GM23338 (cell line): ENCODE data around the gene CARF. TPM values are rescaled to one million over a fixed set of nuclear protein-coding genes. Genes with fewer than 3 reads are reported as not detected.

Experiments
- ATAC-seq: fragments of 200-7000 bp; cut with Tn5 transposase; 3 replicates; pipeline ENCODE4 v1.9.1; 2020
- DNase-seq: peaks from one replicate; pipeline ENCODE4 v3.0.0-alpha.2; 2015; ENCODE audit warnings: low spot score
- H2AFZ ChIP-seq: fragments of 200-600 bp; sonication (generic); 2 replicates; pipeline ENCODE4 v1.8.0; 2016; ENCODE audit warnings: antibody characterized with exemption, mild to moderate bottlenecking, moderate library complexity
- H3F3A ChIP-seq: fragments of 200-600 bp; sonication (generic); replicated peaks from 2 replicates; pipeline ENCODE4 v1.8.0; 2017; ENCODE audit warnings: antibody characterized with exemption, mixed run types, low read depth
- H3K27ac ChIP-seq: fragments of 200-600 bp; sonication (generic); 2 replicates; pipeline ENCODE4 v1.6.1; 2016; ENCODE audit warnings: low read depth
- H3K27me3 ChIP-seq: fragments of 200-600 bp; sonication (generic); 2 replicates; pipeline ENCODE4 v1.8.0; 2016; ENCODE audit warnings: mild to moderate bottlenecking, mixed run types, moderate library complexity; ENCODE audit not compliant: insufficient read depth
- H3K36me3 ChIP-seq: fragments of 200-600 bp; sonication (generic); 2 replicates; pipeline ENCODE4 v1.8.0; 2016; ENCODE audit warnings: mild to moderate bottlenecking; ENCODE audit not compliant: insufficient read depth
- H3K4me1 ChIP-seq: fragments of 200-600 bp; sonication (generic); 2 replicates; pipeline ENCODE4 v1.8.0; 2016; ENCODE audit warnings: mild to moderate bottlenecking, moderate library complexity; ENCODE audit not compliant: insufficient read depth
- H3K4me2 ChIP-seq: fragments of 200-600 bp; sonication (generic); 2 replicates; pipeline ENCODE4 v1.7.1; 2017; ENCODE audit warnings: mixed run types
- H3K4me3 ChIP-seq: fragments of 200-600 bp; sonication (generic); 2 replicates; pipeline ENCODE4 v1.6.1; 2016; ENCODE audit warnings: mixed run types
- H3K79me2 ChIP-seq: fragments of 200-600 bp; sonication (generic); replicated peaks from 2 replicates; pipeline ENCODE4 v1.8.0; 2017; ENCODE audit warnings: mild to moderate bottlenecking; ENCODE audit not compliant: insufficient read depth
- H3K9me2 ChIP-seq: fragments of 200-600 bp; sonication (generic); 2 replicates; pipeline ENCODE4 v1.8.0; 2017; ENCODE audit not compliant: insufficient read depth
- H4K20me1 ChIP-seq: fragments of 200-600 bp; sonication (generic); replicated peaks from 2 replicates; pipeline ENCODE4 v1.8.0; 2017; ENCODE audit warnings: mild to moderate bottlenecking; ENCODE audit not compliant: insufficient read depth
- H3K27ac Mint-ChIP-seq: 2 replicates; pipeline ENCODE4 v1.8.0; 2020; ENCODE audit warnings: inconsistent platforms, mild to moderate bottlenecking, moderate library complexity, mixed read lengths
- H3K27me3 Mint-ChIP-seq: 3 replicates; pipeline ENCODE4 v1.8.0; 2022; ENCODE audit warnings: low read depth, mild to moderate bottlenecking, moderate library complexity, mixed read lengths, inconsistent platforms; ENCODE audit not compliant: insufficient read depth, poor library complexity
- H3K36me3 Mint-ChIP-seq: 3 replicates; pipeline ENCODE4 v1.8.0; 2021; ENCODE audit warnings: low read depth, mild to moderate bottlenecking, inconsistent platforms, moderate library complexity, mixed read lengths
- H3K4me1 Mint-ChIP-seq: 3 replicates; pipeline ENCODE4 v1.8.0; 2020; ENCODE audit warnings: mild to moderate bottlenecking, inconsistent platforms, mixed read lengths
- H3K4me3 Mint-ChIP-seq: 3 replicates; pipeline ENCODE4 v1.8.0; 2021; ENCODE audit warnings: moderate library complexity, mild to moderate bottlenecking, inconsistent platforms, mixed read lengths
- H3K9me3 Mint-ChIP-seq: 3 replicates; pipeline ENCODE4 v1.8.0; 2020; ENCODE audit warnings: moderate library complexity, mild to moderate bottlenecking, inconsistent platforms, mixed read lengths
- CREB1 ChIP-seq: fragments of 250-450 bp; sonication (Bioruptor Pico); IDR thresholded peaks from 2 replicates; pipeline ENCODE4 v1.5.0; 2020; ENCODE audit warnings: low read depth, mild to moderate bottlenecking, moderate library complexity
- EZH2 ChIP-seq: fragments of 200-600 bp; sonication (generic); IDR thresholded peaks from one replicate; pipeline ENCODE4 v1.8.0; 2017; ENCODE audit warnings: antibody characterized with exemption, mild to moderate bottlenecking, low read depth; ENCODE audit not compliant: unreplicated experiment
- EZH2phosphoT487 ChIP-seq: fragments of 200-600 bp; sonication (generic); IDR thresholded peaks from one replicate; pipeline ENCODE4 v1.8.1; 2018; ENCODE audit warnings: antibody characterized with exemption; ENCODE audit not compliant: unreplicated experiment
- JUNB ChIP-seq: IDR thresholded peaks from one replicate; pipeline ENCODE4 v1.6.1; 2016; ENCODE audit warnings: antibody characterized with exemption; ENCODE audit not compliant: unreplicated experiment
- NANOG ChIP-seq: IDR thresholded peaks from 2 replicates; pipeline ENCODE4 v1.6.1; 2016; ENCODE audit warnings: antibody characterized with exemption, borderline replicate concordance
- POLR2AphosphoS5 ChIP-seq: IDR thresholded peaks from 2 replicates; pipeline ENCODE4 v1.6.1; 2016; ENCODE audit warnings: antibody characterized with exemption, low read depth
- STAT1 ChIP-seq: IDR thresholded peaks from one replicate; pipeline ENCODE4 v1.6.1; 2016; ENCODE audit warnings: antibody characterized with exemption; ENCODE audit not compliant: unreplicated experiment
- ZNF114 ChIP-seq: fragments of 250-450 bp; sonication (Bioruptor Pico); IDR thresholded peaks from 2 replicates; pipeline ENCODE4 v1.5.0; 2020; ENCODE audit warnings: mild to moderate bottlenecking, moderate library complexity
- ZNF331 ChIP-seq: fragments of 250-450 bp; sonication (Bioruptor Pico); IDR thresholded peaks from 2 replicates; pipeline ENCODE4 v1.5.0; 2020; ENCODE audit warnings: low read depth, mild to moderate bottlenecking, moderate library complexity
- polyA plus RNA-seq: library from polyadenylated mRNA; unstranded; fragments of >200 nt; fragmentation: Nextera tagmentation; extraction: Ambion mirVana; gene quantifications from 2 replicates; pipeline ENCODE4 v1.2.1, GENCODE V29; 2016
- total RNA-seq: library from RNA; depleted of rRNA; stranded (reverse); fragments of >200 nt; shearing (Covaris generic); gene quantifications from 2 replicates; pipeline ENCODE4 v1.2.3, GENCODE V29; 2014
- TF ChIP-seq, protein P1 (sequence below): fragments of 250-450 bp; sonication (Bioruptor Pico); IDR thresholded peaks from 2 replicates; pipeline ENCODE4 v1.5.0; 2020; ENCODE audit warnings: mild to moderate bottlenecking, moderate library complexity
- TF ChIP-seq, protein P2 (sequence below): IDR thresholded peaks from 2 replicates; pipeline ENCODE4 v1.6.1; 2016; ENCODE audit warnings: antibody characterized with exemption
- TF ChIP-seq, protein P3 (sequence below), 2 experiments: fragments of 200-600 bp in 1 of 2; sonication (generic) in 1 of 2; conservative IDR thresholded peaks; 2 replicates each; pipeline versions ENCODE4 v1.5.1 to v1.6.1; 2016 to 2017; ENCODE audit warnings: antibody characterized with exemption in 2 of 2, low read depth in 2 of 2, mild to moderate bottlenecking in 2 of 2, moderate library complexity in 1 of 2
- TF ChIP-seq, protein P4 (sequence below): IDR thresholded peaks from one replicate; pipeline ENCODE4 v1.6.1; 2018; ENCODE audit warnings: antibody characterized with exemption; ENCODE audit not compliant: unreplicated experiment

The CARF gene
- total and polyA plus RNA-seq, 2 experiments from 2014 or later, result 1.7 to 3.3 TPM

DNA sequence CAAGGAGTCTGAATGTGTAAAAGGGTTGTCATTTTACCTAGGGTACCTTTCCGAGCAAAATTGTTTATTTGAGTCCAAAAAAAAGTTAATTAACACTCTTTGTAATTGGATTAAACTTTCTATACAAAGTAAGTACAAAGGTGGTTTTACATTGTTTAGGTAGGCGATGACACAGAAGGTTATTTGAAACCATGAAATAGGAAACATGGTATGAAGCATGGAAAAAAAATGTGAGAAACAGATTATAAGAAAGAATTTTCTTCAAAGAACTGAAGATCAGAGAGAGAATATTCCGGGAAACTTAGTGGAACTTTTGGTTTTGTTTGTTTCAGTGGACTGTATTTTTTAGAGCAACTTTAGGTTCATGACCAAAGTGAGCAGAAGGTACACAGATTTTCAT, 32.7 kb downstream of the CARF start:
- Histone ChIP-seq H3K4me2 (no peak overlapping the region), H2AFZ (no peak overlapping the region), H3K4me3 (no peak overlapping the region), H3K4me1 (no peaks in the 10 kb centered on the region), H3K9me2 (no peaks in the 10 kb centered on the region), H3K36me3 (peaks cover 3% of the 10 kb centered on the region; the same call in 1 of the 2 replicates), H3K79me2 (no peaks in the 10 kb centered on the region), H4K20me1 (no peaks in the 10 kb centered on the region), H3K27ac (no peak overlapping the region), H3F3A (no peaks in the 10 kb centered on the region), H3K27me3 (no peaks in the 10 kb centered on the region)
- Mint-ChIP-seq H3K27me3 (peaks cover 2% of the 10 kb centered on the region), H3K9me3 (peaks cover 35% of the 10 kb centered on the region), H3K36me3 (peaks cover 40% of the 10 kb centered on the region), H3K4me1 (peaks cover 5% of the 10 kb centered on the region; the same call in 2 of the 3 replicates), H3K4me3 (no peak overlapping the region), H3K27ac (no peak overlapping the region)
- DNase-seq, result no peak
- TF ChIP-seq EZH2phosphoT487, result no peak
- TF ChIP-seq NANOG, result no peak
- TF ChIP-seq JUNB, result no peak
- TF ChIP-seq, protein P1, sequence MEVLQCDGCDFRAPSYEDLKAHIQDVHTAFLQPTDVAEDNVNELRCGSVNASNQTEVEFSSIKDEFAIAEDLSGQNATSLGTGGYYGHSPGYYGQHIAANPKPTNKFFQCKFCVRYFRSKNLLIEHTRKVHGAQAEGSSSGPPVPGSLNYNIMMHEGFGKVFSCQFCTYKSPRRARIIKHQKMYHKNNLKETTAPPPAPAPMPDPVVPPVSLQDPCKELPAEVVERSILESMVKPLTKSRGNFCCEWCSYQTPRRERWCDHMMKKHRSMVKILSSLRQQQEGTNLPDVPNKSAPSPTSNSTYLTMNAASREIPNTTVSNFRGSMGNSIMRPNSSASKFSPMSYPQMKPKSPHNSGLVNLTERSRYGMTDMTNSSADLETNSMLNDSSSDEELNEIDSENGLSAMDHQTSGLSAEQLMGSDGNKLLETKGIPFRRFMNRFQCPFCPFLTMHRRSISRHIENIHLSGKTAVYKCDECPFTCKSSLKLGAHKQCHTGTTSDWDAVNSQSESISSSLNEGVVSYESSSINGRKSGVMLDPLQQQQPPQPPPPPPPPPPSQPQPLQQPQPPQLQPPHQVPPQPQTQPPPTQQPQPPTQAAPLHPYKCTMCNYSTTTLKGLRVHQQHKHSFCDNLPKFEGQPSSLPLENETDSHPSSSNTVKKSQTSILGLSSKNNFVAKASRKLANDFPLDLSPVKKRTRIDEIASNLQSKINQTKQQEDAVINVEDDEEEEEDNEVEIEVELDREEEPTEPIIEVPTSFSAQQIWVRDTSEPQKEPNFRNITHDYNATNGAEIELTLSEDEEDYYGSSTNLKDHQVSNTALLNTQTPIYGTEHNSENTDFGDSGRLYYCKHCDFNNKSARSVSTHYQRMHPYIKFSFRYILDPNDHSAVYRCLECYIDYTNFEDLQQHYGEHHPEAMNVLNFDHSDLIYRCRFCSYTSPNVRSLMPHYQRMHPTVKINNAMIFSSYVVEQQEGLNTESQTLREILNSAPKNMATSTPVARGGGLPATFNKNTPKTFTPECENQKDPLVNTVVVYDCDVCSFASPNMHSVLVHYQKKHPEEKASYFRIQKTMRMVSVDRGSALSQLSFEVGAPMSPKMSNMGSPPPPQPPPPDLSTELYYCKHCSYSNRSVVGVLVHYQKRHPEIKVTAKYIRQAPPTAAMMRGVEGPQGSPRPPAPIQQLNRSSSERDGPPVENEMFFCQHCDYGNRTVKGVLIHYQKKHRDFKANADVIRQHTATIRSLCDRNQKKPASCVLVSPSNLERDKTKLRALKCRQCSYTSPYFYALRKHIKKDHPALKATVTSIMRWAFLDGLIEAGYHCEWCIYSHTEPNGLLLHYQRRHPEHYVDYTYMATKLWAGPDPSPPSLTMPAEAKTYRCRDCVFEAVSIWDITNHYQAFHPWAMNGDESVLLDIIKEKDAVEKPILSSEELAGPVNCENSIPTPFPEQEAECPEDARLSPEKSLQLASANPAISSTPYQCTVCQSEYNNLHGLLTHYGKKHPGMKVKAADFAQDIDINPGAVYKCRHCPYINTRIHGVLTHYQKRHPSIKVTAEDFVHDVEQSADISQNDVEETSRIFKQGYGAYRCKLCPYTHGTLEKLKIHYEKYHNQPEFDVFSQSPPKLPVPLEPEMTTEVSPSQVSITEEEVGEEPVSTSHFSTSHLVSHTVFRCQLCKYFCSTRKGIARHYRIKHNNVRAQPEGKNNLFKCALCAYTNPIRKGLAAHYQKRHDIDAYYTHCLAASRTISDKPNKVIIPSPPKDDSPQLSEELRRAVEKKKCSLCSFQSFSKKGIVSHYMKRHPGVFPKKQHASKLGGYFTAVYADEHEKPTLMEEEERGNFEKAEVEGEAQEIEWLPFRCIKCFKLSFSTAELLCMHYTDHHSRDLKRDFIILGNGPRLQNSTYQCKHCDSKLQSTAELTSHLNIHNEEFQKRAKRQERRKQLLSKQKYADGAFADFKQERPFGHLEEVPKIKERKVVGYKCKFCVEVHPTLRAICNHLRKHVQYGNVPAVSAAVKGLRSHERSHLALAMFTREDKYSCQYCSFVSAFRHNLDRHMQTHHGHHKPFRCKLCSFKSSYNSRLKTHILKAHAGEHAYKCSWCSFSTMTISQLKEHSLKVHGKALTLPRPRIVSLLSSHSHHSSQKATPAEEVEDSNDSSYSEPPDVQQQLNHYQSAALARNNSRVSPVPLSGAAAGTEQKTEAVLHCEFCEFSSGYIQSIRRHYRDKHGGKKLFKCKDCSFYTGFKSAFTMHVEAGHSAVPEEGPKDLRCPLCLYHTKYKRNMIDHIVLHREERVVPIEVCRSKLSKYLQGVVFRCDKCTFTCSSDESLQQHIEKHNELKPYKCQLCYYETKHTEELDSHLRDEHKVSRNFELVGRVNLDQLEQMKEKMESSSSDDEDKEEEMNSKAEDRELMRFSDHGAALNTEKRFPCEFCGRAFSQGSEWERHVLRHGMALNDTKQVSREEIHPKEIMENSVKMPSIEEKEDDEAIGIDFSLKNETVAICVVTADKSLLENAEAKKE (CRISPR knock-in tag), result no peak
- TF ChIP-seq, protein P2, sequence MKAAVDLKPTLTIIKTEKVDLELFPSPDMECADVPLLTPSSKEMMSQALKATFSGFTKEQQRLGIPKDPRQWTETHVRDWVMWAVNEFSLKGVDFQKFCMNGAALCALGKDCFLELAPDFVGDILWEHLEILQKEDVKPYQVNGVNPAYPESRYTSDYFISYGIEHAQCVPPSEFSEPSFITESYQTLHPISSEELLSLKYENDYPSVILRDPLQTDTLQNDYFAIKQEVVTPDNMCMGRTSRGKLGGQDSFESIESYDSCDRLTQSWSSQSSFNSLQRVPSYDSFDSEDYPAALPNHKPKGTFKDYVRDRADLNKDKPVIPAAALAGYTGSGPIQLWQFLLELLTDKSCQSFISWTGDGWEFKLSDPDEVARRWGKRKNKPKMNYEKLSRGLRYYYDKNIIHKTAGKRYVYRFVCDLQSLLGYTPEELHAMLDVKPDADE, result no peak
- TF ChIP-seq STAT1, result no peak
- no peak for TF ChIP-seq POLR2AphosphoS5
- no peak for TF ChIP-seq EZH2
- TF ChIP-seq ZNF331 (CRISPR knock-in tag), result no peak
- TF ChIP-seq CREB1 (CRISPR knock-in tag), result no peak
- no peak for TF ChIP-seq ZNF114
- TF ChIP-seq, protein P3, sequence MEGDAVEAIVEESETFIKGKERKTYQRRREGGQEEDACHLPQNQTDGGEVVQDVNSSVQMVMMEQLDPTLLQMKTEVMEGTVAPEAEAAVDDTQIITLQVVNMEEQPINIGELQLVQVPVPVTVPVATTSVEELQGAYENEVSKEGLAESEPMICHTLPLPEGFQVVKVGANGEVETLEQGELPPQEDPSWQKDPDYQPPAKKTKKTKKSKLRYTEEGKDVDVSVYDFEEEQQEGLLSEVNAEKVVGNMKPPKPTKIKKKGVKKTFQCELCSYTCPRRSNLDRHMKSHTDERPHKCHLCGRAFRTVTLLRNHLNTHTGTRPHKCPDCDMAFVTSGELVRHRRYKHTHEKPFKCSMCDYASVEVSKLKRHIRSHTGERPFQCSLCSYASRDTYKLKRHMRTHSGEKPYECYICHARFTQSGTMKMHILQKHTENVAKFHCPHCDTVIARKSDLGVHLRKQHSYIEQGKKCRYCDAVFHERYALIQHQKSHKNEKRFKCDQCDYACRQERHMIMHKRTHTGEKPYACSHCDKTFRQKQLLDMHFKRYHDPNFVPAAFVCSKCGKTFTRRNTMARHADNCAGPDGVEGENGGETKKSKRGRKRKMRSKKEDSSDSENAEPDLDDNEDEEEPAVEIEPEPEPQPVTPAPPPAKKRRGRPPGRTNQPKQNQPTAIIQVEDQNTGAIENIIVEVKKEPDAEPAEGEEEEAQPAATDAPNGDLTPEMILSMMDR (conservative IDR thresholded peaks at IDR 0.05; ENCODE audit: low read depth in 2 of 2), result no peak
- TF ChIP-seq, protein P4, sequence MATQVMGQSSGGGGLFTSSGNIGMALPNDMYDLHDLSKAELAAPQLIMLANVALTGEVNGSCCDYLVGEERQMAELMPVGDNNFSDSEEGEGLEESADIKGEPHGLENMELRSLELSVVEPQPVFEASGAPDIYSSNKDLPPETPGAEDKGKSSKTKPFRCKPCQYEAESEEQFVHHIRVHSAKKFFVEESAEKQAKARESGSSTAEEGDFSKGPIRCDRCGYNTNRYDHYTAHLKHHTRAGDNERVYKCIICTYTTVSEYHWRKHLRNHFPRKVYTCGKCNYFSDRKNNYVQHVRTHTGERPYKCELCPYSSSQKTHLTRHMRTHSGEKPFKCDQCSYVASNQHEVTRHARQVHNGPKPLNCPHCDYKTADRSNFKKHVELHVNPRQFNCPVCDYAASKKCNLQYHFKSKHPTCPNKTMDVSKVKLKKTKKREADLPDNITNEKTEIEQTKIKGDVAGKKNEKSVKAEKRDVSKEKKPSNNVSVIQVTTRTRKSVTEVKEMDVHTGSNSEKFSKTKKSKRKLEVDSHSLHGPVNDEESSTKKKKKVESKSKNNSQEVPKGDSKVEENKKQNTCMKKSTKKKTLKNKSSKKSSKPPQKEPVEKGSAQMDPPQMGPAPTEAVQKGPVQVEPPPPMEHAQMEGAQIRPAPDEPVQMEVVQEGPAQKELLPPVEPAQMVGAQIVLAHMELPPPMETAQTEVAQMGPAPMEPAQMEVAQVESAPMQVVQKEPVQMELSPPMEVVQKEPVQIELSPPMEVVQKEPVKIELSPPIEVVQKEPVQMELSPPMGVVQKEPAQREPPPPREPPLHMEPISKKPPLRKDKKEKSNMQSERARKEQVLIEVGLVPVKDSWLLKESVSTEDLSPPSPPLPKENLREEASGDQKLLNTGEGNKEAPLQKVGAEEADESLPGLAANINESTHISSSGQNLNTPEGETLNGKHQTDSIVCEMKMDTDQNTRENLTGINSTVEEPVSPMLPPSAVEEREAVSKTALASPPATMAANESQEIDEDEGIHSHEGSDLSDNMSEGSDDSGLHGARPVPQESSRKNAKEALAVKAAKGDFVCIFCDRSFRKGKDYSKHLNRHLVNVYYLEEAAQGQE, result no peak
- no peak for ATAC-seq
